GM19035 (cell line): Measurements from ENCODE around the gene EPB41.

Experiments
- ATAC-seq: cut with Tn5 transposase; IDR thresholded peaks from one replicate; pipeline ENCODE4 v1.9.1; 2021; ENCODE audit not compliant: unreplicated experiment

EPB41 gene

DNA sequence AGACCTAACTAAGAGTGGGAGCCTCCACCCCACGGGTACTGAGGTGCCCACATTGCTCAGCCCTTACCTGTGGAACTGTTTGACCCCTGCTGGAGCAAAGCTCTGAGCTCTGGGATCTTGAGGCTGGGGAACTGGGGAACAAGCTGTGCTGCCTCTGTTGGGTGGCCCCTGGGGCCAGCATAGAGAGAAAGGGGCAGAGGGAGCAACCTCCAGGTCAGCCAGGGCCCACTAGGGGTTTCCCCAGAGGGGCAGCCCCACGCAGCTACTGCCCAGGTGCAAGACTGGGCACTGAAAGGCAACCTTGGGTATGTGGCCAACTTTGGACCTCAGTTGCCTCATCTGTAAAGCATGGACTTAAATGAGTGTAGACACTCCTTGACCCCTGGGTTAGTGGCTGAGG lies 23.5 kb upstream of the EPB41 start:
- ATAC-seq: no peak

DNA sequence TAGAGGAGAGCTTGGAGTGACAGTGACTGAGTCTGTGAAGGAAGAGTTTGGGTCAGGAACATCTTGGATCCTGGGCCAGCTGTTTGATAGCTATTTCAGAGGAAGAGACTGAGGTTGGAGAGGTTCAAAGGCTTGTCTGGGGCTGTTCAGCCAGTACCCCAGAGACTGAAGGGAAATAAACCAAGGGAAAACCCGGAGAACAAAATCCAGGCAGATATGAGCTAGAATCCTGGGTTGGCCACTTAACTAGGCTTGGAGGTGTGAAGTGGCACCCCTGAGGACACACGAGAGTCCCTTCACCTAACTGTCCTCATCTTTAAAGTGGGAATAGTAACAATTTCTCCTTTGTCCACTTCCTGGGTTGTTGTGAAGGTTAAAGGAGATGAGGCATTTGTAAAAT lies 23.1 kb upstream of the EPB41 start:
- no peak for ATAC-seq

DNA sequence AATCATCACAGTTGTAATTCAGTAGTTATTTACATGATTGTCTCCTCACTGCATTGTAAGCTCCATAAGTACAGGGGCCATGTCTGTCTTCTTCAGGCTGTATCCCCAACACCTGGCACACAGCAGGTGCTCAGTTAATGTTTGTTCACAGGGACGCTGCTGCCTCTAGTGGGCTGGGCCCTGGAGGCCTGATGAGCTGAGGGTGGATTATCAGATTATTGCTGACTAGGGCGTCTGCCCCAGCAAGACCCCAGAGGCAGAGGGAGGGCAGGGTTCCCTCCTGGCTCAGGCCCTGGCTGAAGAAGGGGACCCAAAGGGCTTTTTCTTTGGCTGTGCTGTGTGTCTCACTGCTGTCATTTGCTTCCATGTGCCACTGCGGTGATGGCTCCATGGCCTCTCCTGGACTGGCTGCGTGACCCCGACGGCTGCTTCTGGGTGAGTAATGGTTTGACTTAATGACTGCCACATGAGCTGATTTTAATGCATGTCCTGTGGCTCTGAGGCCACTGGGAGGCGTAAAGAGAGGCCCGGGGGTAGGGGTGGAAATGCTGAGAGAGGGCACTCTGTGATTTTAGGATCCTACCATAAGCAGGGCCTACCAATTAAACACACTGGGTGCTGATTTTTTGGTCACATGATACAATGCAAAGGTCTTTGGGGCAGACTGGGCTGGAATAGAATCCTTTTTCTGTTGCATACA lies 20.8 kb upstream of the EPB41 start:
- no peak for ATAC-seq

DNA sequence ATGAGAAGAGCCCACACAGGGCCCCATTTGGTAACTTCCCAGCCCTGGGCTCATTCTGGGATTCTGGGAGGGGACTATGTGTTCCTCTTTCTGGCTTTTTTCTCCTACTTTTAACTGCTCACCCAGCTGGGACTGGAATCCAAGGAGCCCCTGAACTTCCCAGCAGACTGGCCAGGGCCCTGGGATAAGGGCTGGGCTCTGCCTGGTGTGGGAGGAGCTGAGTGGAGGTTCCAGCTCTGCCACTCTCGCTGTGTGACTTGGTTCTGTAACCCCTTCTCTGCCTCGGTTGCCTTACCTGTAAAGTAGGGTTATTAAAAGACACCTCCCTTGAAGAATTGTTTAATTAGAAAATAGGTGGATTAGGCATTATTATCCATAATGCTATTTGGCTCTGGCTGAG lies 19.6 kb upstream of the EPB41 start:
- ATAC-seq: no peak

DNA sequence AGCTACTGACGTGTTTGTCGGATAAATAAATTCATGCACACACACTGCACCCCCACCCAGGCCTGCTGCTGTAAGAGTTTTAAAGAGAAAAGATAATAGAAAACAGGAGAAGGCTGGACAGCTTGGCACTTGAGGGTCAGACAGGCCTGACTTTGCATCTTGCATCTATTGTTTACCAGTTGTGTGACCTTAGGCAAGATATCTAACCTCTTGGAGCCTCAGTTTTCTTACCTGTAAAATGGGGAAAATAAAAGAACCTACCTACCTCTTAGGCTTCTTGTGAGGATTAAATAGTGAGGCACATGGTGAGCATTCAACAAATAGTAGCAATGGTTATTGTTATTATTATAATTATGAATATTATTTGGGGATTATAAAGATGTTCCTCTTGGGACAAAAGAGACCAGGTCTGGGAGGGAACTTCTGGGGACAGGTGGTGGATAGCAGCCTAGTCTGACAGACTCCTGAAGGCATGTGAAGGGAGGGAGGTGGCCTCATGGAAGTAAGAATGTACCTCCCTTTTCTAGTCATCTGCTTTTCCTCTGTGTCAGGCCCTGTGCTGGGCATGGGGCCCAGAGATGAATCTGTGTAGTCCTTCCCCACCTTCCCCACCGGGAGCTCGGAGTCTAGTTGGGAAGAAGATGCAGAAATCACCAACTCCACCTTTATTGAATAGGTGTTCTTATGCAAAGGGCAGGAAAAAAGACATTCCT lies 18.3 kb upstream of the EPB41 start:
- no peak for ATAC-seq

DNA sequence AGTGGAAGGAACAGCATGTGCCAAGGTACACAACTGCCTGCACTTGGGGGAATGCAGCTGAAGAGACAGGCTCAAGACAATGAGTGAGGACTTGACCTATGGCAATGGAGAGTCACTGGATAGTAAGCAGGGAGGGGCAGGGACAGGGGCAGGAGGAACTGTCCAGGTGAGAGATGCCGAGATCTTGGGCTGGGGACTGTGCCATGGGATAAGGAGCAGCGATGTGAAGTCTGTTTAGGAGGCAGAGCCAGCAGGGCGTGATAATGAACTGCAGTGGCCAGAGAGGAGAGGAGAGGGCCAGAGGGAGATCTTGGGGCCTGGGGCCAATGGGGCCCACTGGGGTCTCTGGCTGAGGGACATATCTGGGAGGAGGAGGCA lies 17.8 kb upstream of the EPB41 start:
- ATAC-seq: no peak

DNA sequence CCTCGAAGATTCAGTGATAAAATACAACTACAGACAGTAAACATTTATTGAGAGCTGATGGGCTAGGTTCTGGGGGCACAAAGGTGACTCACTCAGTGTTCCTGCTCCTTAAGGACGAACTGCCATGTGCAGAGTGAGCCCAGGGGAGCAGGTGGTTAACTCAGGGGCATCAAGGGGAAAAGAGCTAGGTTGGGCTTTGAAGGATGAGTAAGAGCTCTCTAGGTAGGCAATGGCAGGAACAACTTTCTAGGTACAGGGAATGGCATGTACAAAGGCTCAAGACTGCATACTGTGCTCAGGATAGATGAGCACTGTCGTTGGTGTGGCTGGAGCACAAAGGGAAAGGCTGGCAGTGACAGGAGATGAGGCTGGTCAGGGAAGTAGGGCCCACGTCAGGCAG lies 16.6 kb upstream of the EPB41 start:
- no peak for ATAC-seq

DNA sequence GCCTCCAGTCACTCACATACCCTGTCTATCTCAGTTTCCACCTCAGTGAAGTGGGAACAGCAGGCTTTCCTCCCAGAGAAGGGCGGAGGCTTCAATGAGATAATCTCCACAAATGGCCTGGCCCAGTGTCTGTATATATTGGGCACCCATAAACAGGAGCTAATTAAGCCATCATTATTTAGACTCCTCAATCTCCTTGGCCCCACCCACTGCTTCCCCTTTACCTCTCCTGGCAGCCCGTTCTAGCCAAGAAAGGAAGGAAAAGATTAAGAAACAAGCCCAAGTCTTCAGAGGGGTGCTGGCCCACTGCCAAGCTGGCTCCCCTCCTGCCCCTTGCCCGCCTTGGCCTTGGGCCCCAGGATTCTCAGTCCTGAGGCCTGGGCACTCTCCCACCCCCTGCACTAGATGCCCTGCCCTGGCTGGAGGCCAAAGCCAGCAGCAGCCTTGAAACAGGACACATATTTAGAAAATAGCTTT lies 15.9 kb upstream of the EPB41 start:
- ATAC-seq: no peak

DNA sequence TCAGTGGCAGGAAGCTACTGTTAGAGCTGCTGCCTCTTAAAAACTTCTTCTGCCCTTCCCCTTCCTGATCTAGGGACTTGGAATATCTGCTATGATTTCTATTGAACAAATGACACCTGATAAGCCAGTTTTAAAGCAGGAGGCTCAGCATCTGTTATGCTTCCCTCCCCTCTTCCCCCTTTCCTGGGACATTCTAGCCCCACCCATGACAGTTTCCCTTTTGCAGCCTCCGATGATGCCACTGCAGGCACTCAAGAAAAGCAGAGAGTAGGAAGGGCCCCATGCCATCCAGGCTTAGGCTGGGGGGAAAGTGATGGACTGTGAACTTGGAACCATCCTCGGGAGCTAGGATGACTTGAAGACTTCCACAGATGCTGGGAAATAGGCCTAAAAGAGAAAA lies 15.1 kb upstream of the EPB41 start:
- no peak for ATAC-seq

DNA sequence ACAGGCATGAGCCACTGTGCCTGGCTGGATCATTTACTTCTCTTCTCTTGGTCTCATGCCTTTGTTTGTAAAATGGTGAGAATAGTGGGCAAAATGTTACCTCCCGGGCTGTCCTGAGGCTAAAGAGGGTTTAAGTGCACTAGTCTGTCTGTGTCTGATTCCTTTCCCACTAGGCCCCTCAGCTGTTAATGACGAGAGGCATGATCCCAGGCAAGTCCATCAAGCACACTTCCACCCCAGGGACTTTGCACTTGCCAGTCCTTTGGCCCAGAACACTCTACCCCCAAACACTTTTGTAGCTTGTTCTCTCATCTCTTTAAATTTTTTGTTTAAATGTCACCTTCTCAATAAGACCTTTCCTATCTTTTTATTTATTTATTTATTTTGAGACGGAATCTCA lies 13.8 kb upstream of the EPB41 start:
- no peak for ATAC-seq

DNA sequence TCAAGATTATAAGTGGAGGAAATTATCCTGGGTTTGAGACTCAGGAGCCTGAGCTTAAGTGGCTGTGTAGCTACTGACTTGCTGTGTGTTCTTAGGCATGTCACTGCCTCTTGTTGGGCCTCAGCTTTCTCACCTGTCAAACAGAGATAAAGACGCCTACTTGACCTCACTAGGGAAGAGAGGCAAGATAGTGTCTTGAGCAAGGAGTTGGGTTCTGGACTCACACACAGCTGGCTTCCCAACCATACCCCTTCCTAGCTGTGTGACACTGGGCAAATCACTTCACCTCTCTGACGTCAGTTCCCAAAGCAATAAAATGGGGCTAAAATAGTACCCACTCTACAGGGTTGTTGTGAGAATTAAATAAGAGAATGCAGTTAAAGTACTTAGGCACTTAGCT lies 11.6 kb upstream of the EPB41 start:
- no peak for ATAC-seq

DNA sequence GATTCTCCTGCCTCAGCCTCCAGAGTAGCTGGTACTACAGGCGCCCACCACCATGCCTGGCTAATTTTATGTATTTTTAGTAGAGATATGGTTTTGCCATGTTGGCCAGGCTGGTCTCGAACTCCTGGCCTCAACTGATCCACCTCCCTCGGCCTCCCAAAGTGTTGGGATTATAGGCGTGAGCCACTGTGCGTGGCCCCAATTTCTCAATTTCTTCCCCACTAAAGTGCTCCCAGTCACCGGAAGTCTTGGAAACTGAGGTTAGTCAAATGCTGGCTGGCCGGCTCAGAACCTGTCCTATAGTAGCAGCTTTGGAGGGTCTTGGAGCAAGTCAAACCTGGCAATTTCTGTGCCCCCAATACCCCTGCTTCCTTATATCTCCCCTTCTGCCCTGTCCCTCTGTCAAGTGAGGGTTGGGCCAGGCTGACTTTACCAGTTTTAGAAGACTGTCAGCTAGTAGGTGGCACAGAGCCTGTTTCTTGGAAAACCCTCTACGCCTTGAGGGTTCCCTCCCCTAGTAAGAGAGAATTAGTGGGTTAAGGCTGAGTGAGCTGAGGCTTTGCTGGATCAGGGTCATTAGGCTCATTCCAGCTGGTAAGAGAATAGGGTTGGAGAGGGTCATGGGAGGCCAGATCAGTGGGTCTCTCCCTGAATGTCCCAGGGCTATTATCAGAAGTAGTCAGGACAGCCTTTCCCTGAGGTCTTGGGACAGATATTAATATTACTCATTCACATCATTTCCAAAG lies 8.3 kb upstream of the EPB41 start:
- no peak for ATAC-seq

DNA sequence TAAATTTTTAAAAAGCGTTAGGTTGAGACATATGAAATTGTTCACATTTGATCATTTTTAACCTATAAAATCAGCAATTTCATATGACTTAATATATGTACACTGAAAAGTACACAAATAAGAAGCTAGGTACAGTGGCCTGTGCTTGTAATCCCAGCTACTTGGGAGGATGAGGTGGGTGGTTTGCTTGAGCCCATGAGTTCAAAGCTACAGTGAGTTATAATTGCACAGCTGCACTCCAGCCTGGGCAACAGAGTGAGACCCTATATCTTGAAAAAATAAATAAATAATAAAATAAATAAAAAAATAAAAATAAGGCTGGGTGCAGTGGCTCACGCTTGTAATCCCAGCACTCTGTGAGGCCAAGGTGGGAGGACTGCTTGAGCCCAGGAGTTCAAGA lies 5.2 kb upstream of the EPB41 start:
- ATAC-seq: no peak

DNA sequence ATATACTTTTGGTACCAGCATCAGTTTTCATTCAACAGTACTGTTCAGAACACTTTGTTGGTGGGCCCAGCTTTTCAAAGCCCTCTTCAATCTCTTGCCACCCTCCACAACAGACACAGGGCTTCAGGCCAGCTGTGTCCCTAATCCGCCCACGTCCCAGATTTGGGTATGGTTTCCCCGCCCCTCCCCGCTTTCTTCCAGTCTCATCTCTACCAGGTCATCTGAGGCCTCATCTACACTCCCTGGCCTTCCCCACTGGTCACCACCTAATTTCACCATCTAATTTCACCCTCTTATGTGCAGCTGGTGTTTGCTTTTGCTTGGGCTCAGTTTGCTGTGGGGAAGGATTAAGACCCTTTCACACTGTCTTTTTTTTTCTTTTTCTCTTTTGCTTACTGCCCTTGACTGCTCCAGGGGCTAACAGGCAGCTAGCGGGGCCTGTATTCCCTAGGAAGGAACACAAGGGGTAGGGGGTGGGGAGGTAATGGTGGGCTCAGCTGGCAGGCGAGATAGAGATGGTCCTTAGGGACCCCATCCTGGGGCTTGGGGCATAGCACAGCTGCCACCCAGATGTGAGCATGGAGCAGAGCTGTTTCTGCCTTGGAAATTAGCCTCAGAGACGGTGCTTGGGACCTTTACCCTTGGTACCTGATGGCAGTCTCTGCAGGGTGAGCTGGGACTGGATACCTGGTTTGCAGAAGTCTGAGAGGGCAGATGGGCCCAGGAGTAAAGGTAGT lies 3.8 kb upstream of the EPB41 start:
- ATAC-seq: no peak

DNA sequence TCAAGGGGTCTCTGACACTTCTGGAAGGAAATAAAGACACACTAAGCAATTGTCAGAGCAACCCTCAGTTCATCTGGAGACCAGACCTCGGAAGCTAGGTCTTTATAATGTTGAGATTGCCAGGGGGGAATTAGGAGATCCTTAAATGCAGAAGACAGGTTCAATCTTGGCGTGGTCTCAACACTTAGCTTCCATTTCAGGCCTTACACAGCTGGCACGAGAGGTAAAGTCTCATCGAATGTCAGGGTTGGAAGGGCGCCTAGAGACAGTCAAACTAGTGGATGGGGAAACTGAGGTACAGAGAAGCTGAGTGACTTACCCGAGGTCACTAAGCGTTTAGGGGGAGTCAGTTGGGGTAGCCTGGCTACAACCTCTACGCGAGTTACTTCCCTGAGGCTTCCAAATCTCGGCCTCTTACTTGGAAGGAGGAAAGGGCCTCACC lies 562 bp upstream of the EPB41 start:
- ATAC-seq: no peak

DNA sequence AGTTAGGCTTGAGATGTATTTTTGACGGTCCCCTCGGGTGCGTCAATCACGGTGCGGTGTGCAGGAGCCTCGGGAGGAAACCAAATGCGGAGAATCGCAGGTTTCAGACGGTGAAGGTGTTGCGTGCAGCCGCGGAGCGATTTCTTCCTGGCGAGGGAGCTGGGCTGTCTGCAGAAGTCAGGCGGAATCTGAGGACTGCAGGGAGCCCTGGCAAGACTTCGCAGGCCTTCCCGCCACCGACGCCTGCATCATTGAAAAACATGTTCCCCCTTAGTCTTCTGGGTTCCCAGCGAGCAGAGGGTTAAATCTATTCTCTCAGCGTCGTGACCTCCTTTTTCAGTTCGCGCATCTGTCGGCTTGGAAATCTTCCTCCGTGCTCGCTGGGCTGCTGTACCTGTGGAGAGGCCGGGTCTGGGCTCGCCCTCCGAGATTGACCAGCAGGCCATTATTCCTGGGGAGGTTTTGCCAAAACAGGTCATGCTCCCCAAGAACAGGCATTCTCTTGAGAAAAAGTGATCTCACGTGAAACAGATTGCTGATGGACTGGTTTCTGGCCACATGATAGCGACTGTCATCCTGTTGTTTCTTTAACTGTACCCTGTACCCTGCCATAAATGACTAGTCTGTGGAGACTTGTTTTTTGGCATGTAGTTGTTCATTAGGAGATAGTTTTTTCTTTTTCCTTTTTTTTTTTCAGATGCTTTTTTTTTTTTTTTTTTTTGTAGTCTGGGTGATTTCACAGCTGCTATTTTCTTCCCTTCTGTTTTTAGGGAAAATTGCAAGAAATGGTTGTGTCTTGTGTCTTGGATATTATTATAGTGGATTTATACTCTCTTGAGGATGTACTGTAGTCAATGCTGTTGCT lies 894 bp downstream of the EPB41 start:
- peak; percentile 13 for ATAC-seq

DNA sequence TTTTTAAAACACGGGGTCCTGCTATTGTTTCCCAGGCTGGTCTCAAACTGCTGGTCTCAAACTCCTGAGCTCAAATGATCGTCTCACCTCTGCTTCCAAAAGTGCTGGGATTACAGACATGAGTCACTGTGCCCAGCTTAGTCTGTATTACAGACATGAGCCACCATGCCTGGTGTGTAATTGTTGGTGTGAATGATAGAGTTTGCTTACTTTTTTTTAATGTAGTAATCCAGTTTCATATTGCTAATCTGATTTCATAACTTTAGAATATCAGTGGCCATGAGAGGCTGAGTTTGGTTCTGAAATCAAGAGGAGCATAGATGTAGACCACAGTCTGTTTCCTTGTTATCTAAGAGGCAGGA lies 3.4 kb downstream of the EPB41 start:
- ATAC-seq: no peak

DNA sequence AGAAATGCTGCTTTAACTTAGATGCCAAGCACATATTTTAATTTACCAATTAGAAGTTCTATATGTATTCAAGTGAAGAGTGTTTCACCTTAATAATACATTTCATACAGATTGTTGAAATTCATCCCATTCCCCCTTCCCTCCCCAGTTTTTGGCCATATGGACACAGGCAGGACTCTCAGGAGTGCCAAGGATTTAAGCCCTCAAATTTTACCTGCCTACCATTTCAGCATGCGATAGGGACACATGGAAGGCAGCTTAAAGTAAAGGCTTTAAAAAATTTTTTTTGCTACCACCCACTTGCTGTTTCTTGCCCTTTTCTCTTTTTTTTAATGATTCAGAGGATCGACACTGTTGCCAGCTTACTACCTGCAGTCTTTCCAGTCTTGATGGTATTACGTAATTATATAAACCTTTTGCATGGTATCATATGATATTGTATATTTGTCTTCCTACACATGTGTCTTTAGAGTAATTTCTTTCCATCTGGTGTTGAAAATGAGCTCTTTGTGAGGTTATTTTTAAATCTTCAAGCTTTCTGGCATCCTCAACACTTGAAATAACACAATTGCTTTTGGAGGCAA lies 7.0 kb downstream of the EPB41 start:
- no peak for ATAC-seq

DNA sequence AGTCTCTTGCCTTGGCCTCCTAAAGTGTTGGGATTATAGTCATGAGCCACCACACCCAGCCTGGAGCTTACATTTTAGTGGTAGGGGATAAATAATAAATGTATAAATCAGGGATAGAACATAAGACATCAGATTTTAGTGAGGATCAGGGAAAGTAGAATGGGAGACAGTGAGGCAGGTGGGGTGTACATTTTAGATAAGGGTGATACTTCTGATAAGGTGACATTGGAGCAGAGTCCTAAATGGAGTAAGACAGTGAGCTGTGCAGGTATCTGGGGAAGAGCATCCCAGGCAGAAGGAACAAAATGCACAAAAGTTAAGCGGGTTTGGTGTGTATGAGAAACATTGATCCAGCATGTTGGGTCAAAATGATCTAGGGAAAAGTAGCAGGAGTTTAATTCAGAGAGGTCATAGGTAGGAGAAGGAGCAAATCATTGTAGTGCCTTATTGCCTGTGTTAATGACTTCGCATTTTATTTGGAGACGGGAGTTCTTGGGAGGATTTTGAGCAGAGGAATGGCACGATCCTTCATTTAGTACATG lies 11.1 kb downstream of the EPB41 start:
- ATAC-seq: no peak
